Immature natural killer cell (primary cell): ENCODE results near the gene WHAMM. TPM values are rescaled to one million over a fixed set of nuclear protein-coding genes. Genes with fewer than 3 reads are reported as not detected.
A peak's percentile ranks its signal among the peaks of the same experiment; 100 is the strongest.

Experiments
- DNase-seq, 3 donors: peaks; one replicate each; pipeline ENCODE4 v3.0.0; 2022; ENCODE audit warnings: mixed read lengths in 1 of 3
- H3K27ac Mint-ChIP-seq, 6 donors: one replicate each; pipeline ENCODE4 v1.8.0; 2020; ENCODE audit warnings: mixed read lengths in 6 of 6, mild to moderate bottlenecking in 5 of 6, inconsistent platforms in 4 of 6, moderate library complexity in 3 of 6
- H3K27me3 Mint-ChIP-seq, 3 donors: one replicate each; pipeline ENCODE4 v1.8.0; 2020 to 2021; ENCODE audit warnings: low read depth in 3 of 3, mild to moderate bottlenecking in 3 of 3, mixed read lengths in 3 of 3, moderate library complexity in 3 of 3, inconsistent platforms in 1 of 3
- H3K36me3 Mint-ChIP-seq, 3 donors: one replicate each; pipeline ENCODE4 v1.8.0; 2020; ENCODE audit warnings: mixed read lengths in 3 of 3, inconsistent platforms in 2 of 3, mild to moderate bottlenecking in 2 of 3
- H3K4me1 Mint-ChIP-seq, 2 donors: one replicate each; pipeline ENCODE4 v1.8.0; 2020; ENCODE audit warnings: inconsistent platforms in 2 of 2, mild to moderate bottlenecking in 2 of 2, mixed read lengths in 2 of 2, moderate library complexity in 1 of 2
- H3K4me3 Mint-ChIP-seq, 5 donors: one replicate each; pipeline ENCODE4 v1.8.0; 2020; ENCODE audit warnings: mild to moderate bottlenecking in 5 of 5, mixed read lengths in 5 of 5, inconsistent platforms in 3 of 5, moderate library complexity in 3 of 5
- H3K9me3 Mint-ChIP-seq, 6 donors: one replicate each; pipeline ENCODE4 v1.8.0; 2020; ENCODE audit warnings: mild to moderate bottlenecking in 6 of 6, mixed read lengths in 6 of 6, inconsistent platforms in 4 of 6, moderate library complexity in 3 of 6
- polyA plus RNA-seq, 3 donors: library from polyadenylated mRNA; unstranded; fragments of 300-500 nt; fragmentation: Illumina TruSeq; gene quantifications; one replicate each; pipeline ENCODE4 v1.2.3, GENCODE V29; 2021

Gene WHAMM
- polyA plus RNA-seq, 3 donors from 2014 or later, result 3.3 to 5.2 (median 4.1) TPM

- no peaks in the 10 kb centered on the region for H3K4me1 Mint-ChIP-seq
- H3K27me3 Mint-ChIP-seq, result peaks cover 1 to 7% (median 4%) of the 10 kb centered on the region in 3 donors
- H3K9me3 Mint-ChIP-seq, result no peaks in the 10 kb centered on the region
- no peak for DNase-seq
- no peak overlapping the region for H3K4me3 Mint-ChIP-seq
- H3K27ac Mint-ChIP-seq, result no peak overlapping the region
- H3K36me3 Mint-ChIP-seq, result peaks cover 0 to 3% (median 0%) of the 10 kb centered on the region in 3 donors
Measured at GRCh38 chr15:82790321-82790720, 19.1 kb upstream of the WHAMM start.

GRCh38 chr15:82792068-82792467, 17.4 kb upstream of the WHAMM start:
- Mint-ChIP-seq H3K4me1 (no peaks in the 10 kb centered on the region), H3K27ac (no peak overlapping the region), H3K36me3 (peaks cover 0 to under 1% (median 0%) of the 10 kb centered on the region in 3 donors), H3K9me3 (no peaks in the 10 kb centered on the region), H3K27me3 (peaks cover 1 to 7% (median 2%) of the 10 kb centered on the region in 3 donors), H3K4me3 (no peak overlapping the region)
- DNase-seq, result no peak

DNA sequence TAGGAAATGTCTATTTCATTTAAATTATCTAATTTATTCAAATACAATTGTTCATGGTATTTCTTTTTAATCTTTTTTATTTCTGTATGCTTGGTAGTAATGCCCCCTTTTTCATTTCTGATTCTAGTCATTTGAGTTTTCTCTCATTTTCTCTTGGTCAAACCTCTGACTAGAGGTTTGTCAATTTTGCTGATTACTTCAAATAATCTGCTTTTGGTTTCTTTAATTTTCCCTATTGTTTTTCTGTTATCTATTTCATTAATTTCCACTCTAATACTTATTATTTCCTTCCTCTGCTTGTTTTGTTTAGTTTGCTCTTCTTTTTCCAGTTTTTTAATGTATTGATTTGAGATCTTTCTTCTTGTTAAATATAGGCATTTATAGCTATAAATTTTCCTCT, 15.7 kb upstream of the WHAMM start:
- Mint-ChIP-seq H3K36me3 (no peaks in the 10 kb centered on the region), H3K27ac (no peak overlapping the region)

GRCh38 chr15:82798104-82798503, 11.3 kb upstream of the WHAMM start:
- no peaks in the 10 kb centered on the region for H3K36me3 Mint-ChIP-seq
- H3K27ac Mint-ChIP-seq, result no peak overlapping the region
- H3K27me3 Mint-ChIP-seq, result peaks cover 2 to 13% (median 3%) of the 10 kb centered on the region in 3 donors
- no peaks in the 10 kb centered on the region for H3K4me1 Mint-ChIP-seq
- H3K4me3 Mint-ChIP-seq, result no peak overlapping the region
- H3K9me3 Mint-ChIP-seq, result no peaks in the 10 kb centered on the region
- no peak for DNase-seq

More for the DNA sequence above, 15.7 kb upstream of the WHAMM start:
- no peaks in the 10 kb centered on the region for H3K4me1 Mint-ChIP-seq
- DNase-seq, result no peak
- H3K27me3 Mint-ChIP-seq, result peaks cover 2 to 7% (median 3%) of the 10 kb centered on the region in 3 donors
- H3K4me3 Mint-ChIP-seq, result no peak overlapping the region
- H3K9me3 Mint-ChIP-seq, result no peaks in the 10 kb centered on the region

DNA sequence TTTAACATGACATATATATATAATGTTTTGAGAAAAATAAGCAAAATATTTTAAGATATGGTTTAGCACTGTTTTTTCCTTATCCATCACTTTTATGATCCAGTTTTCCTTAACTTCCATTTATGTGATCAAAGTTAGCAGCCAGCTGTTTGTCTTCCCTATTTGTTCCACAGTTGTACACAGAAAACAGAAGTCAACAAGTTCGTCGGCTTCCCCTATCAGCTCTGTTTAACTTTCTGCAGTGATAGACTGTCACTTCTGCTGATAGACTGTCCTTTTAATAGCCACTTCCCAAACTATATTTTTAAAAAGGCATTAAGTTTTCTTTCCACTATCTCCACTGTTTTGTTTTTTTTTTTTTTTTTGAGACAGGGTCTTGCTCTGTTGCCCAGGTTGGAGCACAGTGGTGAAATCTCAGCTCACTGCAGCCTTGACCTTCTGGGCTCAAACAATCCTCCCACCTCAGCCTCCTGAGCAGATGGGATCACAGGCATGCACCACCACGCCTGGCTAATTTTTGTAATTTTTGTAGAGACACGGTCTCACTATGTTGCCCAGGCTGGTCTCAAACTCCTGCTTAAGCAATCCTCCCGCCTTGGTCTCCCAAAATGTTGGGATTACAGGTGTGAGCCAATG, 10.8 kb upstream of the WHAMM start:
- no peaks in the 10 kb centered on the region for H3K9me3 Mint-ChIP-seq
- peaks cover under 1 to 13% (median 3%) of the 10 kb centered on the region in 3 donors for H3K27me3 Mint-ChIP-seq
- DNase-seq, result no peak
- no peak overlapping the region for H3K4me3 Mint-ChIP-seq
- no peaks in the 10 kb centered on the region for H3K4me1 Mint-ChIP-seq
- H3K27ac Mint-ChIP-seq, result no peak overlapping the region
- H3K36me3 Mint-ChIP-seq, result no peaks in the 10 kb centered on the region

DNA sequence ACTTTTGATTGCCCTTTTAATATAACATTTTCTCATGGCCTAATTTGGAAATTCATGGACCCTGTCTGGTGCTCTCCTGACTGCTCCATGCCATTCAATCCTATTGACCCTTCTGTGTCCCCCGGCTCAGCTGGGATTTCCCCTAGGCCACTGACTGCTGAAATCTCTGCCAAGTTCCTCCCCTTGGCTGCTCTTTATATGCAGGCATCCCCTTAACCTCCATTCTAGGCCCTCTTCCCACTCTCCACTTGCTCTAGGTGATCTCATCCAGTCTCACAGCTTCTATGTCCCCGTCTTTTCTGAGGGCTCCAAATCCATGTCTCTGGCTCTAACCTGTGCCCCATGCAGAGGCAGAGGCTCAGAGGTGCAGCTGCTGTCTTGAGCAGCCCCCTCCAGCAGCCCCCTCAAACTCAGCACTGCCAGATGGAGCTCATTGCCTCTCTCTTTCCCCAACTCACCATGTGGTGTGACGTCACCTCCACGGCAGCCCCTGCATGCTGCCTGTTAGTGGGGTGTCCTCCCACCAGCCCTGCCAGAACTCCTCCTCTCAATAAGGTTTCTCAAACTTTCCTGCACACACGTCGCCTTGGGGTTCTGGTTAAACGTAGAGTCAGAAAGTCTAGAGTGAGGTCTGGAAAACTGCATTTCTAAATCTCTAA, 10.1 kb upstream of the WHAMM start:
- H3K4me1 Mint-ChIP-seq, result no peaks in the 10 kb centered on the region
- H3K36me3 Mint-ChIP-seq, result no peaks in the 10 kb centered on the region
- no peak overlapping the region for H3K27ac Mint-ChIP-seq
- no peak overlapping the region for H3K4me3 Mint-ChIP-seq
- DNase-seq, result no peak
- peaks cover 2 to 13% (median 3%) of the 10 kb centered on the region in 3 donors for H3K27me3 Mint-ChIP-seq
- no peaks in the 10 kb centered on the region for H3K9me3 Mint-ChIP-seq

DNA sequence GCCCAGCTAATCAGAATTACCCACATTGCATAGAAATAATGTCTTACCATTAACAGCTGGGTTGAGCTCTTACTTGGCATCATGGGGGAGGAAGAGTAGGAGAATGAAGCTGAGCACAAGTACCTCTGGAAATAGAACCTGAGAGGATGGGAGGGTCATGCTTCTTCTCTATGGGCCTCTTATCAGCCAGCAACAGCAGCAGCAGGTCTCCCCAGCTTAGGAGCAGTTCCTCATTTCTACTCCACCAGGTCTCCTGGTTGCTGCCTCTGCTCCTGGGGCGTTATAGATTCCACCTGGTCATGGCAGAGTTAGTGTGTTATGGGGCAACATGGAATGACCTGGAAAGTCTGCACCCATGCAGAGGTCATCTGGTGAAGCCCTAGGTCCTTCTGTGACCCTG, 6.9 kb upstream of the WHAMM start:
- H3K27ac Mint-ChIP-seq, result no peak overlapping the region
- H3K4me3 Mint-ChIP-seq, result no peak overlapping the region
- DNase-seq, result no peak
- peaks cover 7 to 8% of the 10 kb centered on the region in 2 donors for H3K4me1 Mint-ChIP-seq
- peaks cover 2 to 11% (median 3%) of the 10 kb centered on the region in 3 donors for H3K27me3 Mint-ChIP-seq
- H3K36me3 Mint-ChIP-seq, result no peaks in the 10 kb centered on the region
- no peaks in the 10 kb centered on the region for H3K9me3 Mint-ChIP-seq

DNA sequence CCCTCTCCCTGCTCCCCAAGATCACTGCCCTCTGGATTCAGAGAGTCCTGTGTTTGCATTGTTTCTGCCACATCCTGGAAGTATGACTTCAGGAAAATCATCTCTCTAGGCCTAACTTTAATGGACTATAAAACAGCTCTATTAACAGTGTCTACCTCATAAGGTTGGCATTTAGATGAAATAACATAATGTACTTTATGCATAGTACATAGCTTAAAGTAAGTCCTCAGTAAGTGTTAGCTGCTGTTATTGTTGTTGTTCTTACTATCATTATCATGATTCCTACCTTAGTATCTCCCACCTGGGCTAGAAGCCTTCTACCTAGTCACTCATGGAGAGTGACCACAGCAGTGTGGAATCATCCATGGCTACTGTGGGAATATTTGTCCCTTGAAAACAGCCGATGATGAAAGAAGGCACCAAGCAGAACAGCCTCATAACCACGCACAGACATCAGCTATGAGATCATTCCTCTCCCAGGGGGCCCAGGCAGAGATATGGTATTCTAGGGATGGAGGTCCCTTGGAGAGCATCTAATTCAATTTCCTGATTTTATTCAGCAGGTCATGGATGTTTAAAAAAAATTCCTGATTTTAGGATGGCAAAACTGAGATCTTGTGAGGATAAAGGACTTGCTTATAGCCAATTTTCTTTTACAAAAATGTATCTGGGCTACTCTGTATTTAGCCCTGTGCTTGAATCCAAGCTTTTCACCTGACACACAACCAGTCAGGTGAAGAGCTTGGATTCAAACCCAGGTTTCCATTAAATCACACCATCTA, 5.4 kb upstream of the WHAMM start:
- Mint-ChIP-seq H3K27ac (no peak overlapping the region), H3K27me3 (peaks cover 0 to 11% (median 2%) of the 10 kb centered on the region in 3 donors), H3K36me3 (no peaks in the 10 kb centered on the region), H3K4me3 (no peak overlapping the region), H3K4me1 (peaks cover 11 to 14% of the 10 kb centered on the region in 2 donors), H3K9me3 (no peaks in the 10 kb centered on the region)
- DNase-seq, result no peak

GRCh38 chr15:82804575-82804949, 4.9 kb upstream of the WHAMM start:
- Mint-ChIP-seq H3K9me3 (no peaks in the 10 kb centered on the region), H3K4me1 (peaks cover 17 to 18% of the 10 kb centered on the region in 2 donors), H3K4me3 (no peak overlapping the region), H3K27ac (no peak overlapping the region), H3K36me3 (no peaks in the 10 kb centered on the region), H3K27me3 (peaks cover 3 to 13% (median 5%) of the 10 kb centered on the region in 3 donors)
- no peak for DNase-seq

GRCh38 chr15:82805994-82806406, 3.4 kb upstream of the WHAMM start, which contains the start of gene FSD2:
FSD2 (minus strand) TSS chr15:82806069; CDS start chr15:82787390, 18,679 bp downstream.
- no peak for DNase-seq
- Mint-ChIP-seq H3K9me3 (no peaks in the 10 kb centered on the region), H3K36me3 (no peaks in the 10 kb centered on the region), H3K27ac (peak within 1 kb of the TSS; percentile 47 to 85 (median 72)), H3K4me3 (no peak within 1 kb of the TSS), H3K27me3 (peaks cover 5 to 11% (median 11%) of the 10 kb centered on the region in 3 donors), H3K4me1 (peaks cover 23 to 24% of the 10 kb centered on the region in 2 donors)

- peaks cover 43 to 45% of the 10 kb centered on the region in 2 donors for H3K4me1 Mint-ChIP-seq
Measured at GRCh38 chr15:82807920-82808633, 1.4 kb upstream of the WHAMM start.

DNA sequence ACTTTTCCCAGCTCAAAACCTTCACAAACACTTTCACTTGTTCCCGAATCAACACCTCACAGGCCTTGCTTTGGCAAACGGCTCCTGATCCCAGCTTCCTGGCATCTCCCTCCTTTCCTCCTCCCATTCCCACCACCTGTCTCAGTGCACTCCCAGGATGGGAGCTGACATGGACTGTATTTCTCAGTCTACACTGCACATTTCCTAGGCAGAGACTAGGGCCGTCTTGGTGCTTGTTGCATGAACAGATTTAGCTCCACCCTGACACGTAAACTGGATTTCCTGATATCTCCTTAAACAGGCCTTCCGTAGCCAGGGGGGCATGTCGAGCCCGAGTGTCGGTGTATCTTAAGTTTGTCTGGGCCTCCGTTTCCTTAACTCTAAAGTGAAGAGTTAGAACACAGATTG, 790 bp upstream of the WHAMM start:
- peak overlapping the region in 4 of 5 donors; percentile 82 to 89 (median 86) for H3K4me3 Mint-ChIP-seq
- peaks cover 9 to 14% (median 10%) of the 10 kb centered on the region in 3 donors for H3K27me3 Mint-ChIP-seq
- H3K27ac Mint-ChIP-seq, result peak overlapping the region; percentile 84 to 95 (median 94)
- no peaks in the 10 kb centered on the region for H3K9me3 Mint-ChIP-seq
- H3K4me1 Mint-ChIP-seq, result peaks cover 46 to 51% of the 10 kb centered on the region in 2 donors
- H3K36me3 Mint-ChIP-seq, result peaks cover 3 to 5% (median 5%) of the 10 kb centered on the region in 3 donors
- no peak for DNase-seq

More at GRCh38 chr15:82807920-82808633, 1.4 kb upstream of the WHAMM start:
- Mint-ChIP-seq H3K36me3 (peaks cover 3 to 5% (median 5%) of the 10 kb centered on the region in 3 donors), H3K9me3 (no peaks in the 10 kb centered on the region), H3K27me3 (peaks cover 9 to 14% (median 10%) of the 10 kb centered on the region in 3 donors), H3K27ac (peak overlapping the region in 4 of 6 donors; percentile 10 to 94 (median 61)), H3K4me3 (no peak overlapping the region)
- DNase-seq, result no peak
